ENCODE results near the gene NPPB.

The NPPB gene

GRCh38 chr1:11831945-11832725, 26.6 kb downstream of the NPPB start:
- DNase-seq, result no peak

- no peak for DNase-seq
Measured at GRCh38 chr1:11828511-11828910, 30.2 kb downstream of the NPPB start.

- DNase-seq, result no peak
Measured at GRCh38 chr1:11826946-11827345, 31.8 kb downstream of the NPPB start.

- DNase-seq, result no peak
Measured at GRCh38 chr1:11825131-11825530, 33.6 kb downstream of the NPPB start.

GRCh38 chr1:11823366-11824137, 35.2 kb downstream of the NPPB start:
- DNase-seq, result no peak

GRCh38 chr1:11822091-11822490, 36.7 kb downstream of the NPPB start:
- DNase-seq, result no peak

- DNase-seq, result no peak
Measured at GRCh38 chr1:11817192-11817591, 41.6 kb downstream of the NPPB start.

GRCh38 chr1:11813021-11813420, 45.7 kb downstream of the NPPB start:
- no peak for DNase-seq
